ENCODE measurements around the gene MBD6.
"Not testable (repeated sequence)": the region's sequence is repeated elsewhere in the genome, so short reads cannot be mapped to it uniquely, and the experiment has no call there.

Gene MBD6

DNA sequence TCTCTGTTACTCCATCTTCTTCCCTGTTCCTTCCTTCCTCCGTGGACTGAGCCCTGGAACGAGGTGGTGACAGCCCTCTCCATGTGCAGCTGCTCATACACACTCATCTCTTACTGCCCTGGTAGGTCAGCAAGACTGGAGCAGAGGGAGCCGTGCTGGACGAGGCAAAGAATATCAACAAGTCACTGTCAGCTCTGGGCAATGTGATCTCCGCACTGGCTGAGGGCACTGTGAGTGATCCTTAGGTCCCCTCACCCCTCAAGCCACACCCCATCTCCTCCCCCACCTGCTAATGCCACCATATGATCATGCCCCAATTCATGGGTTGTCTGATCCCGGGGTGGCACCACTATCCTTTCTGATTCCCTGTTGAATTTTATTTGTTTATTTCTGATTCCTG, 46.2 kb downstream of the MBD6 start:
- in situ Hi-C loops (cut with MboI; ENCODE audit: low sequenced_read_pairs) = no loop called here

DNA sequence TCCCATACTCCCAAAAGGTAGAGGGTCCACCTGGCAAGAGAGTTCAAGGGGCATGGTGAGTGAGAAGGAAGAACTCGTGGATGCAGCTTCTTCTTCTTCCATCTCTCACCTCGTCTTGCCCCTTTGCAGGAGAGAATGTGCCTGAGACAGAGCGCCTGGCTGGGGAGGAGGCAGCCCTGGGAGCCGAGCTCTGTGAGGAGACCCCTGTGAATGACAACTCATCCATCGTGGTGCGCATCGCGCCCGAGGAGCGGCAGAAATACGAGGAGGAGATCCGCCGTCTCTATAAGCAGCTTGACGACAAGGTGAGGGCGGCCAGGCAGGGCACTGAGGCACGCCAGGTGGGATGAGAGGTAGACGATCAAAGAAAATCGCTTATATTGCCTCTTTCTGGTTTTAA, 47.2 kb downstream of the MBD6 start:
- in situ Hi-C loops (cut with MboI; ENCODE audit: low sequenced_read_pairs) = no loop called here

DNA sequence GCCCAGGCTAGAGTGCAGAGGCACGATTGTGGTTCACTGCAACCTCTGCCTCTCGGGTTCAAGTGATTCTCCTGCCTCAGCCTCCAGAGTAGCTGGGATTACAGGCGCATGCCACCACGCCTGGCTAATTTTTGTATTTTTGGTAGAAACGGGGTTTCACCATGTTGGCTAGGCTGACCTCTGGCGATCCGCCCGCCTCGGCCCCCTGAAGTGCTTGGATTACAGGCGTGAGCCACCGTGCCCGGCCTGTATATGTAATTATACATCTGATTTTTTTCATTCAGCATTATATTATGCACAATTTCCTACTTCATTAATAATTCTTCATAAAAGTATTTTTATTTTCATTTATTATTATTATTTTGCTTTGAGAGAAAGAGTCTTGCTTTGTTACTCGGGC, 47.8 kb downstream of the MBD6 start:
- in situ Hi-C loops (cut with MboI; ENCODE audit: low sequenced_read_pairs) = not testable (repeated sequence)

DNA sequence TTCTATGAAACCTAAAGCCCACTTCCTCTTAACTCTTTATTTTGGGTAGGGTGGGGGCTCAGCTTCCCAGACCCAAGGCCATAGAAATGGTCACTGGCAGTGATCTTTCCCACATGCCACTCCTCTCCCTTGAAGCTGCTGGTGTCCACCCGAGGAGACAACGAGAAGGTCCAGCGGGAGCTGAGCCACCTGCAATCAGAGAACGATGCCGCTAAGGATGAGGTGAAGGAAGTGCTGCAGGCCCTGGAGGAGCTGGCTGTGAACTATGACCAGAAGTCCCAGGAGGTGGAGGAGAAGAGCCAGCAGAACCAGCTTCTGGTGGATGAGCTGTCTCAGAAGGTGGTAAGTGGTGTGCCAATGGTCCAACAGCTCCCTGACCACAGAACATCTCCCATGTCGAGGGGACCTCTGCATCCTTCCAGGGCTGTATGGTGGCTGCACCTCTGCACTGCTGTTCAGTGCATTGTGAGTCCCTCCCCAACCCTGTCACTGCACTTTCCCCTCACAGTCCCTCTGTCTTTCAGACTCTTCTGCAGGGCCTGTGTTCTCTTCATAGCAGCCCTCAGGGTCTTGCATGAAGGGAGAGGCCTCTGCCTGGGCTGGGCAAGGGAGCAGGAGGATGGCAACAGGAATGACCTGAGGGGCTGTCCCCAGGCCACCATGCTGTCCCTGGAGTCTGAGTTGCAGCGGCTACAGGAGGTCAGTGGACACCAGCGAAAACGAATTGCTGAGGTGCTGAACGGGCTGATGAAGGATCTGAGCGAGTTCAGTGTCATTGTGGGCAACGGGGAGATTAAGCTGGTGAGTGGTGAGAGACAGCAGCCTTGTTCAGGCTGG, 49.5 kb downstream of the MBD6 start:
- in situ Hi-C loops (cut with MboI; ENCODE audit: low sequenced_read_pairs) = no loop called here

DNA sequence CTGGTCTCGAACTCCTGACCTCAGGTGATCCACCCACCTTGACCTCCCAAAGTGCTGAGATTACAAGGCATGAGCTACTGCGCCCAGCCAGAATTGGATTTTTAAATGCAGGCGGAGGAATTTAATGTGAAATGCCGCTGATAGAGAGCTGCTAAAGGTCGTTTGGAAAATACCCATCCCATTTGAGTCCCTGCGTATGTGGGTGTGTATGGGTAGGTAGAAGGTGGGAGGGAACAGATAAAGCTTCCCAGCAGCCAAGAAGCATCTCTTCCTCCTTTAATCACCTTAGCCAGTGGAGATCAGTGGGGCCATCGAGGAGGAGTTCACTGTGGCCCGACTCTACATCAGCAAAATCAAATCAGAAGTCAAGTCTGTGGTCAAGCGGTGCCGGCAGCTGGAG, 52.2 kb downstream of the MBD6 start:
- in situ Hi-C loops (cut with MboI; ENCODE audit: low sequenced_read_pairs) = no loop called here

DNA sequence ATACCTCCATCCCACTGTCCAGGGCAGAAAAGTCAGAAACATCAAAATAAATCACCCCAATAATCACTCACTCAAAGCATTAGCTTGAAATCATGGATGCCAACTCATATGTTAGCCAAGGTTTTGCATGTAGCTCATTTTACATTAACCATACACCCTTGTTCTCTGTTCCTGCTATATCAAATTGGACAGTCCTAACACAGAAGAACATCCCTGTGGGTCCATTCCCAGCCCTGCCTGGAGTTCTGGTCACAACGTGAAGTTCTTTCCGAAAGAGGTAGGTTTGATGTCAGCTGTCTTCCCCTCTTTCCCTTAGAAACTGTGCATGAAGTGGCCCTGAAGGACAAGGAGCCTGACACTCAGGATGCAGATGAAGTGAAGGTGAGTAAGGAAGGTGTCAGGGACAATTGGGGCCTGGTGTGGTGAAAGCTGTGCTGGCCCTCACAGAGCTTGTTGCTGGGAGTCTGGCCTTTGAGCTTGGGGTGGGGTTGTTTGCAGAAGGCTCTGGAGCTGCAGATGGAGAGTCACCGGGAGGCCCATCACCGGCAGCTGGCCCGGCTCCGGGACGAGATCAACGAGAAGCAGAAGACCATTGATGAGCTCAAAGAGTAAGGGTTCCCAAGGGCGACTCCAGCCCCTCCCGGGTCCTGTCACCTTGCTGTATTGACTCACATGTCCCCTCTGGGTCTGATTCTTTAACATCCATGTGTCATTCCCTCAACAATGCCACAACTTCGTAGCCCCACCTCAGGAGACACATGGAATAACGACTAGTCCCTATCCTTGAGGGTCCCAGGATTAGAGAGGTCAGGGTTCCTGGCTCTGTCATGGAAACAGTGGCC, 53.4 kb downstream of the MBD6 start:
- in situ Hi-C loops (cut with MboI; ENCODE audit: low sequenced_read_pairs) = no loop called here

DNA sequence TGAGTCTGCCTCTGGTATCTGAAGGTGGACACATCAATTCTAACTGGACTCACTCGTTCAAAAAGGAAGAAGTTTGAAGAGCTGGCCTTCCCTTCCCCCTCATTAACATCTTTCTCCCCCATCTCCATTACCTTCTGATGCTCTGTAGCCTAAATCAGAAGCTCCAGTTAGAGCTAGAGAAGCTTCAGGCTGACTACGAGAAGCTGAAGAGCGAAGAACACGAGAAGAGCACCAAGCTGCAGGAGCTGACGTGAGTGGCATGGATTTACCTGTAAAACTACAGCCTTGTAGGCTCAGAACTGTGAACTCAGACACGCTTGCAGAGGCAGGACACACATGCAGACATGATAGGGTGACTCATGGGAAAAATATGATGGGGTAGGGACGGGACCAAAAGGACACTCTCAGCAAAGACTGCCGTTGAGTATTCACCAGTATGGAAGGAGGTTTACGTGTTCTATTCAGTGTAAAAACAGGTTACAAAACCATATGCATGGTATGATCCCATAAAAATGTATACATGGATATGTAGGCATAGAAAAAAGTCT, 54.1 kb downstream of the MBD6 start:
- in situ Hi-C loops (cut with MboI; ENCODE audit: low sequenced_read_pairs) = no loop called here

DNA sequence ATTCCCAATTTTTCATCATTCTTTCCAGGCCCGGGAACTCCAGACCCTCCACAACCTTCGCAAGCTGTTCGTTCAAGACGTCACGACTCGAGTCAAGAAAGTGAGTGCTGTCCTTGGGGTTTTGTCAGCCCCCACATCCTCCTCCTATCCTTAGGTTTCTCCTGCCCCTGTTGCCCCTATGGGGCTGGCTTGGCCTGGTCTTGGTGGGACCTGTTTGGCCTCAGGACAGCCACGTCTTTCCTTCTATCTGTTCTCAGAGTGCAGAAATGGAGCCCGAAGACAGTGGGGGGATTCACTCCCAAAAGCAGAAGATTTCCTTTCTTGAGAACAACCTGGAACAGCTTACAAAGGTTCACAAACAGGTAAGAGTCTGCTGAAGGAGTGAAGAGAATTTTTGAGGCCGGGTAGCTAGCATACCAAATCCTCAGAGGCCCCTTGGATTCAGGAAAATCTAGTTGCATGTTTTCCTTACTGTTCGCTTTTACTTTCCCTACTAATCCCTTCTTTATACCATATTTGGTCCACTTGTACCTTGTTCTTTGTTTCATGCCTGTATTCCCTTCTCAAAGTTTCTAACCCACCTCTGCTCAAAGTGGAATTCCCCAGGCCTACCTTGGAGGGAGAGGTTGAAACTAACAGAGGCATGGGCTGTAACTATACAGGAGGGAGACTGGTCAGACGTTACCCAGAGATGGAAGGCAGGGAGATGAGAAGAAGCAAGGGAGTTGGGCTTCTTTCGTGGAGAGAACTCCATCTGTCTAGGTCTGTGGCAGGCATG, 55.5 kb downstream of the MBD6 start:
- in situ Hi-C loops (cut with MboI; ENCODE audit: low sequenced_read_pairs) = no loop called here

DNA sequence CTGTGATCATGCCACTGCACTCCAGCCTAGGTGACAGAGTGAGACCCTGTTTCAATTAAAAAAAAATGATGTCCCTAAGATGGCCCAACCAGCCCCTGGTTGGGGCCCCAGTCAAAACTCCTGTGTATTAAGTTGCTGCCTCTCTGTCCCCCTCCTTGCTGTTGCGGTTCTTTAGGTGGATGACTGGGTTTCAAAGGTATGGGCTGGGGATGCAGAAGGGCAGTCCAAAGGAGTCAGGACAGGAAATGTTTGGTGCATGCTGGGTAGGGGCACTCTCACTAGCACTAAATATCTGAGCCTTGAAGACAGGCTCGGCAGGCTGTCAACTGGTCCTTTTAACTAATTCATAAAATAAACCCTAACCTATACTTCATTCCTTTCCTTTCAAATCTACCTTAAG, 56.4 kb downstream of the MBD6 start:
- in situ Hi-C loops (cut with MboI; ENCODE audit: low sequenced_read_pairs) = no loop called here

All from HL-60/S4 treated with retinoic acid at 250 ng/mL for 4 days and 3 days (cell line).